HG02981 (cell line): ENCODE results near the gene ANTKMT.

Experiments
- ATAC-seq: cut with Tn5 transposase; IDR thresholded peaks from one replicate; pipeline ENCODE4 v1.9.1; 2021; ENCODE audit warnings: mild to moderate bottlenecking, moderate library complexity; ENCODE audit not compliant: unreplicated experiment

ANTKMT gene

GRCh38 chr16:720990-721764 is at the start of gene ANTKMT:
TSS of gene ANTKMT (plus strand) at chr16:721146. CDS start at chr16:721275, 129 bp downstream.
- ATAC-seq, result peak; percentile 74

GRCh38 chr16:671353-672131 is 49.4 kb upstream of the ANTKMT start:
- no peak for ATAC-seq

GRCh38 chr16:672371-672770 is 48.6 kb upstream of the ANTKMT start:
- no peak for ATAC-seq

- ATAC-seq, result no peak
These were observed 48.1 kb upstream of the ANTKMT start for GRCh38 chr16:672851-673250.

- no peak for ATAC-seq
These were observed 47.5 kb upstream of the ANTKMT start for GRCh38 chr16:673399-673991.

GRCh38 chr16:674214-674881 is 46.6 kb upstream of the ANTKMT start:
- ATAC-seq, result no peak

GRCh38 chr16:674968-675883 is 45.7 kb upstream of the ANTKMT start, which contains the start of gene RHBDL1:
TSS of gene RHBDL1 (plus strand) at chr16:675671. CDS start at chr16:675791, 120 bp downstream.
- ATAC-seq, result no peak

GRCh38 chr16:675884-676564 is 44.9 kb upstream of the ANTKMT start:
- no peak for ATAC-seq

GRCh38 chr16:676565-676902 is 44.4 kb upstream of the ANTKMT start:
- ATAC-seq, result no peak

GRCh38 chr16:676913-677312 is 44.0 kb upstream of the ANTKMT start:
- no peak for ATAC-seq

- ATAC-seq, result no peak
These were observed 43.4 kb upstream of the ANTKMT start for GRCh38 chr16:677316-678190.

- no peak for ATAC-seq
These were observed 42.6 kb upstream of the ANTKMT start for GRCh38 chr16:678209-678857.

- ATAC-seq, result peak; percentile 1
These were observed 41.8 kb upstream of the ANTKMT start for GRCh38 chr16:678858-679813.

GRCh38 chr16:679814-680624 is 40.9 kb upstream of the ANTKMT start, which contains the start of gene STUB1:
TSS of gene STUB1 (plus strand) at chr16:680410. CDS start at chr16:680526, 116 bp downstream.
- peak; percentile 33 for ATAC-seq

GRCh38 chr16:680625-680945 is 40.4 kb upstream of the ANTKMT start:
- no peak for ATAC-seq
